Measurements from ENCODE around the gene ACMSD. TPM values are rescaled to one million over a fixed set of nuclear protein-coding genes. Genes with fewer than 3 reads are reported as not detected.
"Not testable (repeated sequence)": the region's sequence is repeated elsewhere in the genome, so short reads cannot be mapped to it uniquely, and the experiment has no call there.

The ACMSD gene
- total RNA-seq, 1 donor from 2014 or later: not detected

DNA sequence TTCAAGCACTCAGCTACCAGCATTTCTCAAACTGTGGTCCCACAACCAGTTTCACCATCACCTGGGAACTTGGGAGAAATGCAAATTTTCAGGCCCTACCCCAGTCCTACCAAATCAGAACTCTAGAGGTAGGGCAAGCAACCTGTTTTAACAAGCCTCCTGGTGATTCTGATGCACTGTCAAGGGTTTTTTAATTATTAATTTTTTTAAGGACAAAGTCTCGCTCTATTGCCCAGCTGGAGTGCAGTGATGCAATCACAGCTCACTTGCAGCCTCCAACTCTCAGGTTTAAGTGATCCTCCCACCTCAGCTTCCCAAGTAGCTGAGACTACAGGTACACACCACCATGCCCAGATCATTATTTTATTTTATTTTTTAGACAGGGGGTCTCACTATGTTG, 7.8 kb downstream of the ACMSD start:
- DNase-seq (ENCODE audit: extremely low read depth, low read depth, low spot score): no peak

DNA sequence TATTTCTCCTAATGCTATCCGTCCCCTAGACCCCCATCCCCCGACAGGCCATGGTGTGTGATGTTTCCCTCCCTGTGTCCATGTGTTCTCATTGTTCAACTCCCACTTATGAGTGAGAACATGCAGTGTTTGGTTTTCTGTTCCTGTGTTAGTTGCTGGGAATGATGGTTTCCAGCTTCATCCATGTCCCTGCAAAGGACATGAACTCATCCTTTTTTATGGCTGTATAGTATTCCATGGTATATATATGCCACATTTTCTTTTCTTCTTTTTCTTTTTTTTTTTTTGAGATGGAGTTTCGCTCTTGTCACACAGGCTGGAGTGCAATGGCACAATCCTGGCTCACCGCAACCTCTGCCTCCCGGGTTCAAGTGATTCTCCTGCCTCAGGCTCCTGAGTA, 9.2 kb downstream of the ACMSD start:
- DNase-seq (ENCODE audit: extremely low read depth, low read depth, low spot score): not testable (repeated sequence)

DNA sequence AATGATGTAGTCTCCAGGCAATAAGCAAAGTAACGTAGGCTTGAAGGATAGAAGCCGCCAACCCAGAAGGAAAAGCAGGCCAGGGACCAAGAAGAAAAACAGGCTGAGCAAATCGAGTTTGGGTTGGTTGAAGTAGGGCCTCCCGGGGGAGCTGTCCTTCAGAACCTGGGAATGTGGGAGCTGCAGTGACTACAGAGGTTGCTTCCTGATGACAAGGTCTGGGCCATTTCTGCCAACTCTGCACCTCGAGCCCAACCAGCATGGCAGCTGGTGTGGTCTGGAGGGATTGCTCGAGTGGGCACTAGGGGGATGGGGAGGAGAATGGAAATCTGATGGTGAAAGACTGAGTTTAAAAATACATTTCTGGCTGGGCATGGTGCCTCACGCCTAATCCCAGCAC, 14.1 kb downstream of the ACMSD start:
- no peak for DNase-seq (ENCODE audit: extremely low read depth, low read depth, low spot score)

DNA sequence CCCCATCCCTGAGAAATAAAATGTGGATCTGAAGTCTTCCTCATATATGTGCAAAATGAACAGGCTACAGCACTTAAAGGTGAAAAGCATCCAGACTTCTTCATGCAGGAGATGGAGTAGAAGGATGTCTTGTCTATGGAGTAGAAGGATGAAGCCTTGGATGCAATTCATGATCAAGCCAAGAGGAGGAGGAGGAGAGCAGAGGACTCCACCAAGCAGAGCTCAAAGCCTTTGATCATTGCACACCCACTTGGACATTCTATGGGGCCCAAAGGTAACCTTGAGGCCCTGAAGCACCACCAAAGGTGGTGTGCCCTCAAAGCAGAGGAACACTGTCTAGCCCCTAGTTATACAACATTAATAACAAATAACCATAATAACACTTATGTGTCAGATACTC, 17.3 kb downstream of the ACMSD start:
- DNase-seq (ENCODE audit: extremely low read depth, low read depth, low spot score): no peak

DNA sequence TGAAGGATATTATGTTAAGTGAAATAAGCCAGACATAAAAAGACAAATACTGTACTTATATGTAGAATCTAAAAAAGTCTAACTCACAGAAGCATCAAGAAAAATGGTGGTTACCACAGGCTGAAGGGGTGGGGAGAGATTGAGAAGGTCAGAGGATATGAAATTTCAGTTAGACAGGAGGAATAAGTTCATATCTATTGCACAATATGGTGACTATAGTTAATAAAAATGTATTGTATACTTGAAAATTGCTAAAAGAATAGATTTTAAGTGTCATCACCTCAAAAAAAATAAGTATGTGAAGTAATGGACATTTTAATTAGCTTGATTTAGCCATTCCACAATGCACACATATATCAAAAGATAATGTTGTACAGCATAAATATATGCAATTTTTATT, 19.8 kb downstream of the ACMSD start:
- DNase-seq (ENCODE audit: extremely low read depth, low read depth, low spot score): no peak

DNA sequence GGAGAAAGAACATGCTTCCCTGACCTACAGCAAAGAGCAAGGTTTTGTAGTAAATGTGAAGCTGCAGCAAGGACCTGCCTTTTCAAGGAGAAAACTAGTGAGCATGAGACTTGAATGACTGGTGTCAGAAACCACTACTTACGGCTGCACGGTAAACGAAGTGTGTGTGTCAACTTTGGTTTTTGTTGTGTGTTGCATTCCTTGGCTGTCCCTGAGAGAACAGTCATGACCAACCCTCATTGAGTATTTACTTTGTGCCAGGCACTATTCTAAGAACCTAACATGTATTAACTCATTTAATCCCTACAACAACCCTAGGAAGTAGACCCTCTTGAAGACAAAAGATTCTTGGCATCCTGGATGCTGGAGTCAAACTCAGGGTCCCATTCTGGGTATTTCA, 22.8 kb downstream of the ACMSD start:
- DNase-seq (ENCODE audit: extremely low read depth, low read depth, low spot score): no peak

DNA sequence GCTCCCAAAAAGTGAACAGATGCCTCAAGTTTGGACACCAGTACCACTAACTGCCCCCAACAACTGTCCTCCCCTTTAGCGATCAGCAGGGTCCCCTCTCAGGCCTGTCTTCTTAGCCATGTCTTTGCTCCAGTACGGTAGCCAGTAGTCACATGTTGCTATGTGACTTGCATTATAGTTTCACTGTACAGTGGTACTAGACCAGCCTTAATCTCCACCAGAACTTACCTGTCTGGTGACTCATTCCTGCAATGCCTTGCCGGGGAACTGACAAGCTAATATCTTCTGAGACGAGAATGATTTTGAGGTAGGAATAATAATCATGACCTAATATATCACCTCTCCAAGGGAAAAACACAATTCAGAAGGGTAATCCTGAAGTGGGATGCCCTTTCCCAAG, 23.7 kb downstream of the ACMSD start:
- no peak for DNase-seq (ENCODE audit: extremely low read depth, low read depth, low spot score)

DNA sequence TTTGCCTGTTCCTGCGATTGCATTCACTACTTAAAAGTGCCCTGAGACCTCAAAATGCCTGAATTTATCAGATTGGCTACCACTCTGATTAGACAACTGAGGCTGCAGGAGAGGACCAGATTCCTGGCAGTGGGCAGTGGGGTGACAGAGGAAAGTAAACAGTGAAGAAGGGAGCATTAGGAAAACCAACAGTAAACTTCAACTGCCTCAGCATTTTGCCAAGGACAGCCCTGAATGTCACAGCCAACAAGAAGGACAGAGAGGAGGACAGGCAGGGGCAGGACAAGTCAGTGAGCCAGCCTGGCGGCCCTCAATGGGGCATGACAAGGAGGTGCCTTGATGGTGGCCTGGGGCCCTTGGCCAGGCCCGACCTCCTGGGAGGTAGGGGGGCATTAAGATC, 24.3 kb downstream of the ACMSD start:
- no peak for DNase-seq (ENCODE audit: extremely low read depth, low read depth, low spot score)

DNA sequence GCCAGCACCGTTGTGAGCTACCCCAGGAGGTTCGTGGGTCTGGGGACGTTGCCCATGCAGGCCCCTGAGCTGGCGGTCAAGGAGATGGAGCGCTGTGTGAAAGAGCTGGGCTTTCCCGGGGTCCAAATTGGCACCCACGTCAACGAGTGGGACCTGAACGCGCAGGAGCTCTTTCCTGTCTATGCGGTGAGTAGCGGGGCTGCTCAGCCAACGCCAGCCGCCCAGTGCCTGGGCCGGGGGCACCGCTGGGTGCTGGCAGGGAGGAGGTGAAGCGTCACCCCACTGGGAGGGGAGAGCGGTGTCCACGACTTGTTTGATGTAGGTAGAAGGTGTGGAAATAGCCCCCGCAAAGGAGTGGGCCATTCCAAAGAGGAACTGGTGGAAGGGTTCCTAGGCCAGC, 25.0 kb downstream of the ACMSD start:
- DNase-seq (ENCODE audit: extremely low read depth, low read depth, low spot score): no peak

DNA sequence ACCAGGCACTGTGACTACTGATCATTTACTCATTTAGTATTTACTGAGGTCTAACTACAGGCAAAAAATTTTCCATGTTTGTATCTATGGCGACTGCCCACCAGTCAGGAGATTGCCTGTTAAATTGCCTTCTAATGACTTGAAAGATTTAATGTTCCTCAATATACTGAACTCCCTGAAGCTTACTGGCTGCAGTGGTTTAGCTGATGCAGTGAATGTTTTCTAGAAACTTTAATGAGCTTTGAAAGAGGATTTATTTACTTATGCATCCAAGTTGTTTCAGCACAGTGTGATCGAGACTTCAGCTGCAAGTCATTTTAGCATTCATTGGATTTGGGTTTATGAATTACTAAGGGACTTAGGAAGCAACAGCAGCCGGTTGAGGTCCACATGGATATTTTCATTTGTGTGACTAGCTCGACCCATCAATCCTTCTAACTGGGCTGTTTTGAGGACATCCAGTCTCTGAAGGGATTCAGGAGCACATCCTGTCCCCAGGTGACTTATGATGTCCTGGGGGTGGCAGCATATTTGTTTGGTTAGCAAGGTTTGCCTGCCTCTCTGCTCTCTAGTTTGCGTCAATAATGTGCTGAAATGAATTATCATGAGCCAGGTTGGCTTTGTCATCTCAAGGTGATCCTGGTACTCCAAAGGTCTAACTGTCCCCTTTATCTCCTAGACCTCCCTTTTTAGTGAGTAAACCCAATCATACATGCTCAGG, 26.8 kb downstream of the ACMSD start:
- no peak for DNase-seq (ENCODE audit: extremely low read depth, low read depth, low spot score)

DNA sequence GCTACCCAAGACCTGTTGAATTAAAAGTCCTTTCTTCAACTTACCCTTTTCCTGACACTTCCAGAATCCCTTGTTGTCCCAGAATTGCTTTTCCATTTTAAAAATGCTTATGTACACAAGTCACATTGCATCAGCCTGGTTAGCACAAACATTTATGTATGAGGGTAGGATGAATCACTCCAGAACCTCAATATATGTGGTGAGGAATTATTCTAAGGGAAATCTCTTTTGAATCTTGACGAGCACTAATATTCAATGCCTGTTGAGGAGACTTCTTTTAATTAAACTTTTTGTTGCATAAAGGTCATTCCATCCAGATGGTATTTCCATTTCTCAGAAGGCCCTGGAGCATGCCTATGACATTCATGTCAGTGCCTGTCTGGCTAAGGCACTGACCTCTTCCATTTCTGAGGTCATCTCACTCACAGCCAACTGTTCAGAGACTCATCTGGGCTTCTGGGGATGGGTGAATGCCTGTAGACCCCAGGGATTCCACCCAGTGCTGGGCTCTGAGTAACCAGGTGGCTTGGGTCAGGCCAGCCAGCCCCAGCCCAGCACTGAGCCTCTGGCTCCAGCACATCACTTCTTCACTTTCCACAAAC, 28.2 kb downstream of the ACMSD start:
- DNase-seq (ENCODE audit: extremely low read depth, low read depth, low spot score): no peak

DNA sequence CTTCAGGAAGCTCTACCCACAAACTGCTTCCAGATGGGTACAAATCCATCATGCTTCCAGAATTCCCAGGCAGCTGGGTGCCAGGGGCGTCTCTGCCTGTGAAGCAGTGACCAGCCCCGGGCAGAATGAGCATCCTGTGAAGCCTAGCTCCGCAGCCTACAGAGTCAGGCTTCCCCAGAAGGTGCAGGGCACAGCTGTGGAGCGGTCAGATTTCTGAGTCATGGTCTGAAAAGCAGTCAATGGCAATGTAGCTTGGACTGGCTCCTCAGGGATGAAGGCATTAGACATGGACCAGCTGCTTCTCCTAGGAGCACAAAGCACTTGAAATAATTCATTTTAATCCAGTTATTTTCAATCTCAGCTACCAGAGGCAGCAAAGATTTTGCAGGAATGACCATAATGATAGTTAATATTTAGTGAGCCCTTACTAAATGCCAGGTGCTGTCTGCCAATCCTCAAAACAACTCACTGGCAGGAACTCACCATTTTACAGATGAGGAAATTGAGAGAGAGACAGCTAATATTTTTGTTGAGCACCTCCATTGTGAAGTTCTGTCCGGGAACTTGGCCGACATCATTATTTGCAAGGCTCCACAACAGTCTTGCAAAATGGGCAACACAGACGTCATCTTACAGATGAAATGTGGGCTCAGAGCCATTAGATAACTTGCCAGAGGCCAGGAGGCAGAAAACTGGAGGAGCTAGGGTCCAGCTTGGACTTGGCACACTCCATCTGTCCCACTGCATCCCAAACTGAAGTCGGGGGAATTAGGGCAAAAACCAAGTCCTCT, 31.7 kb downstream of the ACMSD start:
- no peak for DNase-seq (ENCODE audit: extremely low read depth, low read depth, low spot score)

DNA sequence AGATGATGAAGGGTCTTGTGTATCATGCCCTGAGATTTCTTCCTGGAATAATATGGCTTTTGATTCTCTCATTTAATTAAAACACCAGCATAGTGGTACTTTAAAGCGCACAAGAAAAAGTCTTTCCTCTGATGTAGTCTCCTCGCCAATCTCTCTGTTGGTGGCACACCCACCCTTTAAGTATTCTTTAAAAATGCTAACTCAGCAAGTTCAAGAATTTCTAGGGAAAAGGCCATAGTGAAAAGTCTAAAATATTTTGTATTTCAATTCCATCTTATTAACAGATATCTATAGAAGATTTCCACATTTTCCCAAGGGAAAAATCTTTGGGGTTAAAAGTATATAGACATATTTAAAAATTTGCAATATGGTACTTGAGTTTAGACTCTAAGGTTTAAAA, 34.7 kb downstream of the ACMSD start:
- DNase-seq (ENCODE audit: extremely low read depth, low read depth, low spot score): no peak

DNA sequence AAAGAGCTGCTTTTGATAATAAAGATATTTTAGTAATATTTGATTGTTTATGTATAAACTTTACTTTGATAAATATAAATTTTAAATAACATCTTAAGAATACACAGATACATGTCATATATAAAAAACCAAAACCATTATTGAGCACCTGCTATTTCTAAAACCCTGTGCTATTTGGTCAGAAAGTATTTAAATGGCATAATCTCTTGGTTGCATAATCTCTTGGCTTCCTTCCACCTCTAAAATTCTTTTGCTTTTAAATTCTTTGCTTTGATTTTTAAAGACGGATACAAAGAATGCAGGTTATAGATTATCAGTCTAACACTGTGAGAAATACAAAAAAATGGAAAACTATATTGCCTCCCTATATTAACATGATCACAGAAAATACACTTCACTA, 36.9 kb downstream of the ACMSD start:
- no peak for DNase-seq (ENCODE audit: extremely low read depth, low read depth, low spot score)

DNA sequence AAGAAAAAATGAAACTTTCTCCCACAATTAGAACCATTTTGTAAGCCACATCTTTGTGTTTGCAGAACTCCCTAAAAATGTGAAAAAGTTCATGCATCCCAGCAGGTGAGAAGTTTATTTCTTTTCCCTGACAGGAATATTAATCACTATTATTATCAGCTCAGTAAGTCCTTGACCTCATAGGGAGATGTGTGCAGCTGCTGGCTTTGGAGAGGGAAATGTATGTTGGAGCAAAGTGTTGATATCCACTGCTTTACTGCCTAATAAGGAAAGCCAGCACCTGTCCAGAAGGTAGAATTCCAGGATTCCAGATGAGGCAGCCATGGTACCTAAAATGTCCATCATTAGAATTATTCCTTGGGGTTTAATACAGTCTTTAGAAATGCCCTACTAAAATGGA, 44.4 kb downstream of the ACMSD start:
- DNase-seq (ENCODE audit: extremely low read depth, low read depth, low spot score): no peak

DNA sequence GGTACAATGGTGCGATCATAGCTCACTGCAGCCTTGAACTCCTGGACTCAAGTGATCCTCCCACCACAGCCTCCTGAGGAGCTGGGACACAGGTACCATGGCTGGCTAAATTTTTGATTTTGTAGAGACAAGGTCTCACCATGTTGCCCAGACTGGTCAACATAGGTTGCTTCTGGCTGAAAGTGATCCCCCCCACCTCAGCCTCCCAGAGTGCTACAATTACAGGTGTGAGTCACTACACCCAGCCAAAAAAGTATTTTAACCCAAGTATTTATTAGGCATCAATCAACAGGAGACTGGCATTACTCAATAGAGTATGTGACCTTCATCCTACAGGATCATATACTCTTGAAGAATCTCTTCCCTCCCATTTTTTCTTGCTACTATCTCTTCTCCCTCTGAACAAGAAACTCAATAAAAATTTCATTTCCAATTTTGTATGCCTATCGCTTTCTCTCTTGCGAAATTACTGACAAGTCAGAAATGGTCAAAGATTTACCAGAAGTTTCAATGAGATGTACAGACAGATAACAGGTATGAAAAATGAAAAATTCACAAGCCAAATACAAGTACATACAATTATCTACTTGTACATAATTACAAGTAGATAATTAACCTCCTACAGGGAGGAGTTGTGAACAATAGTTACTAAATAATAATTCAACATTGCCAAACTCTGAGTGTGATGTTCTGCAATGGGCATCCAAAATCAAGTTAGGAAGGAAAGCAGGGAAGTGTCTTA, 45.3 kb downstream of the ACMSD start:
- DNase-seq (ENCODE audit: extremely low read depth, low read depth, low spot score): no peak

DNA sequence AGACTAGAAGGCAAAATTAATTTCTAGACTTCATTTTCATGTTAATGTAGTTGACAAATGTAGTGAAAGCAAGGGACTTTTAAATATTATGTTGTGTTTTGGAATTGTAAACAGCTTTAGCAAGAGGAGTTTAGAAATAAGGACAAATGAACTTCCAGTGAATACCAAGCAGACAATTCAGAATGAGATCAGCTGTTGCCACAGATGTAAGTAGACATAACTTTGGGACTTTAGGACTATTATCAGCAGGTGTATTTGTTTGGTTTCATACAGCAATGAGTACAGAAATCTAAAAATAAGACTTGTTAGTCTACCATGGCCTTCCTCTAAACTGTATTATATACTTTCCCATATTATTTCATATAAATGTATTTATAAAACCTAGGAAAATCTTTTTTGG, 46.0 kb downstream of the ACMSD start:
- no peak for DNase-seq (ENCODE audit: extremely low read depth, low read depth, low spot score)

DNA sequence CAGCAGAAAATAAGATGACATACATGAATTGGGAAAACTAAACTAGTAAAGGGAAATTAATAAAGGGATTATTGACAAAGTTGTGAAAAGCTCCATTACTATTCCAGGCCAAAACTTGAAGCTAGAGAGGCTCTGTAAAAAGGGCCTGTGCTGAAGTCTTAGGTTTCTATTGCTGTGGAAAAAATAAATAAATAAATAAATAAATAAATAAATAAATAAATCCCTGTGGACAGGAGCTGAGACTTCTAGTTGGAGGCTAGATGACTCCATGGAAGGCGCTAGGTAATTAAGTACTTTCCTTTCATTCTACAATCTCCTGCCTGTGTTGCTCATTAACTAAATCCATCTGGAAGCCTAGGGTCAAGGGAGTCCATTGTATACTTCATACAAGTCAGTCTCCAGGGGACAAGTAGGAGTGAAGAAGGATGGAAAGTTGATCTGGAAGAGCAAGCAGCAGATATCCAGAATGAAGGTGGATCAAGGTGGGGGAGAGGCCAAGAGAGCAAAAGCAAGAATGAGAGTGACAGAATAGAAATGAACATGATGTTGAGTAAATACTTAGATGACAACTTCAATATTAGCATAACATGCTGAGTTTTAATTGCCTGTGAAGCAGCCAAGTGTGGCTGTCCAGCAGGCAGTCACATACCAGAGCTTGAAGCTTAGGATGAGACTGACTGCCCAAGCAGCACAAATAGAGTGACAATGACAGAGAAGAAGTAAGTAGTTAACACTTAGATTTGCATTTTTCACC, 54.0 kb downstream of the ACMSD start:
- no peak for DNase-seq (ENCODE audit: extremely low read depth, low read depth, low spot score)

DNA sequence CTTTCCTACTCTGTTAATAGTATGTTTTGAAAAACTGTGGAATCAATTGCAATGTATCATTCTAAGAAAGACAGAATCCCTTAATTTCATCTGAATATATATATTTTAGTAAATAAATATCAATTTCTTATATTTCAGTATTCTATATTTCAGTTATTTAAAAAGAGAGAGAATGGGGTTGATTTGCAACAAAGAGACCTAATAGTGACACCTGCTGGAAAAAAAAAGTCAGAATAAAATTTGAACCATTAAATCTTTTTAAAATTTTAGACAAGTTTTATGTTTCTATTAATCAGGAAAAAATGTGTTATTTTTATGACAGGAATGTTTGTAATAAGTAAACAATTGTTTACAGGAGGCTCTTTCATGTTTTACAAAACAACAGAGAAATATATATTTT, 59.5 kb downstream of the ACMSD start:
- no peak for DNase-seq (ENCODE audit: extremely low read depth, low read depth, low spot score)

DNA sequence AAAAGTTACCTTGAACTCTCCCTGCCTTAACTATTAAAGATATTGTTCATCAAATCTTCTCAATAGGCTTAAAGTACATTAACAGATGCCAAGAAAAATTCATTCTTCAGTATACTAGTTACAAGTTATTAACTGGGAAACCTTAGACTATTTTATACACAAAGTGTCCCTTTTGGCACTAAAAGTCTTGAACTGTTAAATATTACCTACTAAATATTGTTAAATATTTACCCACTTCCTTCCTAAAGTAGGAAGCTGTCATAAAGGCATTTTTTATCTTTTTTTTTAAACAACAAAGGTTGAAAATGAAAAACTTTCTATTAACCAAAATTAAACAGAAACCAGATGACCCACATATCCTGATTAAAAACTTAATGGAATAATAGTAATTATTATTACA, 60.8 kb downstream of the ACMSD start:
- no peak for DNase-seq (ENCODE audit: extremely low read depth, low read depth, low spot score)

DNA sequence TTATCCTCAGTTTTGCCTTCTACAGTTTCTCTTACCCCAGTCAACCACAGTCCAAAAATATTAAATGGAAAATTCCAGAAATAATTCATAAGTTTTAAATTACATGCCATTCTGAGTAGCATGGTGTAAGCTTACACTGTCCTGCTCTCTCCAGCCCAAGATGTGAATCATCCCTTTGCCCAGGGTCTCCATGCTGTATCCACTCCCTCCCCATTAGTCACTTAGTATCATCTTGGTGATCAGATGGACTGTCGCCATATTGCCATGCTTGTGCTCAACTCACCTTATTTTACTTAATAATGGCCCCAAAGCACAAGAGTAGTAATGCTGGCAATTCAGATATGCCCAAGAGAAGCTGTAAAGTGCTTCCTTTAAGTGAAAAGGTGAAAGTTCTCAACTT, 61.7 kb downstream of the ACMSD start:
- DNase-seq (ENCODE audit: extremely low read depth, low read depth, low spot score): no peak
